H7 (cell line): ENCODE data around the gene COBL. TPM values are rescaled to one million over a fixed set of nuclear protein-coding genes. Genes with fewer than 3 reads are reported as not detected.

Experiments used
- DNase-seq: peaks from one replicate; pipeline ENCODE4 v3.0.0; 2012
- H3K27me3 ChIP-seq: 2 replicates; pipeline ENCODE4 v1.6.0; 2011; ENCODE audit warnings: mild to moderate bottlenecking, low read length; ENCODE audit not compliant: control insufficient read depth, insufficient read depth
- H3K36me3 ChIP-seq: replicated peaks from 2 replicates; pipeline ENCODE4 v1.5.1; 2011; ENCODE audit warnings: low read length; ENCODE audit not compliant: control insufficient read depth, insufficient read depth
- H3K4me3 ChIP-seq: 2 replicates; pipeline ENCODE4 v1.5.1; 2011; ENCODE audit warnings: low read depth, mild to moderate bottlenecking, control low read depth, low read length, moderate library complexity; ENCODE audit not compliant: insufficient read depth
- total RNA-seq: library from RNA; depleted of rRNA; stranded (reverse); fragments of >200 nt; shearing (Covaris generic); gene quantifications from 2 replicates; pipeline ENCODE4 v1.2.3, GENCODE V29; 2014

The COBL gene
- total RNA-seq, 1 experiment from 2014 or later = 4.6 TPM

DNA sequence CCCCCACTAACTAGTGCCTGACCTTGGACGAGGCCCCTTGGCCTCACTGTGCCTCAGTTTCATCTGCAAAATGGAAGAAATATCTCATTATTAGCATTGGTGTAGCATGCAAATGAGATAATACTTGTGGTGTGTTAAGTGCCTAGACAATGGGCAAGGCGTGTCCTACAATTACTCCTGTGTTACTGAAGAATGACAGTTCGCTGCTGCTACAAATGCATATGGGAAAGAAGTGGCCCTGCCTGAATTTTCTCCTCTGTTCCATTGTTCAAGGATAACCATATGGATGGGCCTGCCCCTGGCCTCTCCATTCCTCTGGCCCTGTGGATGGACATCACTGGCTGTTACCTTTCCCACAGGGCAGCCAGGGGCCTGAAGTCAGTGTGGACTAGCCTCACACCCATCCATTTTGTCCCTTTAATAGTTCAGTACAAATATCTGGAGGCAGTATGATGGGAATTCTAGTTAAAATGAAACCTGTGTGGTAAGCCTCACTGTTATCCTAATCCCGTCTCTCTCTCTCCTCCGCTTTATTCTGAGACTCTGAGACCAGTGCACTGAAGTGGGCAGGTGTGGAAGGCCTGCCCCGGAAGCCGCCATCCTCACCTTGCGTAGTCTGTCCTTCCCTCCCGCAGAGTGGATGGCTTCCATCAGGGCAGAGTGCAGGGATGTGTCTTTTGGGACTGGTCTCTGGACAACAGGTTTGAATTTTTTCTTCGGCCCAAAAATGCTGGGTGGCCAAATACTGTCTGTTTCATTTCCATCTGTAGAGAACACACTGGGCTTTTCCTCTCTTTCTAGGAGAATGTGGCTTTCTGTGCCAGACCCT is 289.3 kb downstream of the COBL start:
- no peak for DNase-seq
- no peaks in the 10 kb centered on the region for H3K27me3 ChIP-seq
- no peak overlapping the region for H3K4me3 ChIP-seq
- H3K36me3 ChIP-seq = peaks cover 19% of the 10 kb centered on the region

GRCh38 chr7:51026341-51026740 is 290.3 kb downstream of the COBL start:
- Histone ChIP-seq H3K36me3 (peaks cover 19% of the 10 kb centered on the region), H3K27me3 (no peaks in the 10 kb centered on the region), H3K4me3 (no peak overlapping the region)
- no peak for DNase-seq

DNA sequence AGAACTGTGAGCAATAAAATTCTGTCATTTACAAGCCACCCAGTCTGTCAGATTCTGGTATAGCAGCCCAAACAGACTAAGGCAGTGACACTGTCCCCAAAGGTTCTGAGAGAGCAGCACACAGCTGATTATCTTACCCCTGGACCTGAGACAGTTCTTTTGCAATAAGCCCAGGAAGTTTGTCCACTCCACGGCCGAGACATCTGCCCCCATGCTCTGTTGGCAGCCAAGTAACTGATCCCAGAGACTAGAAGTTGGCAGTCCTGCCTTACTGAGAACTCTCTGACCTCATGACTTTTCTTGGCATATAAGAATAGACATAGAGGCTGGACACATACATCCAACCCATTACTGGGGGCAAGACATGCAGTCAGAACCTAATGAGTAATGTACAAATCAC is 290.9 kb downstream of the COBL start:
- DNase-seq = no peak
- peaks cover 16% of the 10 kb centered on the region for H3K36me3 ChIP-seq

DNA sequence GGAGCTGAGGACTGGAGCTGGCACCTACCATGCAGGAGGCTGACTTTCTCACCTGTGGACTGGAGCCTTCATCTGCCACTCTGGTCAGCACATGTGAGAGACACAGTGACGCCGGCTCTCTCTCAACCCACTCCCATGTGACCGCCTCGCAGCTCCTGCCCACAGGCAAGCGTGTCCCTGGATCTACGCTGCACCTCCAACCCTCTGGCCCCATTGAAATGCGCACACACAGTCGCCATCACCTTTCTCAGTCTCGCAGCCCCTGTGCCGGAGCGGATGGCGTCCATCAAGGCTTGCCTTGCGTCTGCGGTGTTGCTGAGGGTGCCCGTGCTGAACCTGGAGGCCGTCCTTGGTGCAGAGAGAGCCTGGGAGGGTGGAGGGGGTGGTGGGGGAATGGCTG is 291.7 kb downstream of the COBL start:
- Histone ChIP-seq H3K36me3 (peaks cover 16% of the 10 kb centered on the region), H3K27me3 (no peaks in the 10 kb centered on the region), H3K4me3 (no peak overlapping the region)
- DNase-seq = no peak

More for the DNA sequence above, 290.9 kb downstream of the COBL start:
- Histone ChIP-seq H3K4me3 (no peak overlapping the region), H3K27me3 (no peaks in the 10 kb centered on the region)

DNA sequence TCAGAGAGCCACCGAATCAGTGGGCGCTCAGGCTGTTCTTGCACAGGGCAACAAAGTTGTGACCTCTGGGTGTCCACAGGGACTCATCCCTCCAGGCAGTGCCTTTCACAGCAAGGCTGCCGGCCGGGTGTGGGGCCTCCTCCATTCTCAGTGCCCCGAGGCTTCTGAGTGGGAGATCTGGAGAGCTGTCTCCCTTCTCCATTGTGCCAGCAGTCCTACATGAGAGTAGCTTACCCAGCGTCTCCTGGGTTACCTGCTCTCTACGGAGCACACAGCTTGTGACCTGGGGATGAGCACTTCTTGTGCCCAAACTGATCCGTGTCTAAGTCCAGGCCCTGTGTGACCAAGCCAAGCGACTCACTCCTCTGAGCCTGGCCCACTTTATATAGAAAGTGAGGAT is 293.1 kb downstream of the COBL start:
- no peak for DNase-seq
- Histone ChIP-seq H3K36me3 (peaks cover 9% of the 10 kb centered on the region), H3K27me3 (no peaks in the 10 kb centered on the region), H3K4me3 (no peak overlapping the region)

GRCh38 chr7:51022821-51023220 is 293.8 kb downstream of the COBL start:
- no peak overlapping the region for H3K4me3 ChIP-seq
- no peak for DNase-seq
- no peaks in the 10 kb centered on the region for H3K27me3 ChIP-seq
- H3K36me3 ChIP-seq = peaks cover 6% of the 10 kb centered on the region

DNA sequence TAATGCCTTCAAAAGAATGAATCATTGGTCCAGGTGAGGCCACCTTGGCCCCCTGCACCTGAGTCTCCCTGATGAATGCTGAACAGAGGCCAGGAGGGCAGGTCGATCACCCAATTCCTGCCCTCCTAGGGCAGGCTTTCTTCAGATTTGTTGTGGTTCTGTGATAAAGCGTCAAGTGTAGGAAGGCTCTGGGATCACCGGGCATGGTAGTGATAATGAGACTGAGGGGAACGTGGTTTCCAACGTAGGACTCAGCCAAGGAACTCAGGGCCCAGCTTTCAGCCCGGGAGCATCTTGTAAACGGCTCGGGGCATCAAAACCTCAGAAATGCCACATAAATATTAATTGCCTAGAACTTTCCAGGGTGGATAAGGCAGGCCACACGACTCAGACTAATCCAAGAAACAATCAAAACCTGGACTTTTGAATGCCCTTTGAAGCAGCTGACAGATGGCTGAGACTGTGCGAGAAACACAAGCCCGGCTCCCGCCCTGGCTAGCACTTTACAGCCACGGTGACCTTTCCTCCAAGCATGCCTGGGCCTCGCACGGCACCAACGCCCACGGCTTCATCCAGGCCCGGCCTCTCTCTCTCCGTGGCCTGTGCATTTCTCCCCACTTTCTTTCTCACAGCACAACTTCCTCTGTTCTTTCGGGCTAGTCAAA is 294.6 kb downstream of the COBL start:
- peaks cover 6% of the 10 kb centered on the region for H3K36me3 ChIP-seq
- no peaks in the 10 kb centered on the region for H3K27me3 ChIP-seq
- H3K4me3 ChIP-seq = no peak overlapping the region
- DNase-seq = no peak

DNA sequence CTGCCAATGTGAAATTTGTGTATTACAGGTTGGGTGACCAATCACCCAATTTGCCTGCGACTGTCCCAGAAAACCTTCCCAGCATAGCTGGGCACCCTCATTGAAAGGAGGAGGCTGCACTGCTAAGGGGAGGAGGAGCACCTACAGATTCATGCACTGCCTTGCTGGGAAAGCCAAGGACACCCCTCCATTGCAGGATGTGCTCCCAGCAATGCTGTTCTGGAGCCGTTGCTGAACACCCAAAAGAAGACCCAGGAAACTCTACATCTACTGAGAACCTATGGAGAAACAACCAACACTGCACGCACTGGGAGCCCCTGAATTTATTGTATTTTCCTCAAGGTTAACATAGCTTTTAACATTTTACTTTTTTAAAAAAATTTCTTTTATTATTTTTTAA is 295.7 kb downstream of the COBL start:
- H3K4me3 ChIP-seq = no peak overlapping the region

GRCh38 chr7:51019891-51020870 is 296.4 kb downstream of the COBL start:
- Histone ChIP-seq H3K27me3 (no peaks in the 10 kb centered on the region), H3K36me3 (peaks cover 2% of the 10 kb centered on the region; the same call in 1 of the 2 replicates), H3K4me3 (no peak overlapping the region)
- no peak for DNase-seq

More for the DNA sequence above, 295.7 kb downstream of the COBL start:
- DNase-seq = no peak
- no peaks in the 10 kb centered on the region for H3K27me3 ChIP-seq
- H3K36me3 ChIP-seq = peaks cover 5% of the 10 kb centered on the region

- DNase-seq = peak; percentile 20
- no peak overlapping the region for H3K4me3 ChIP-seq
- H3K27me3 ChIP-seq = no peaks in the 10 kb centered on the region
- H3K36me3 ChIP-seq = no peaks in the 10 kb centered on the region; the same call in 1 of the 2 replicates
Measured at GRCh38 chr7:51019191-51019844, 297.3 kb downstream of the COBL start.

GRCh38 chr7:51017576-51018535 is 298.8 kb downstream of the COBL start:
- peak; percentile 21 for DNase-seq
- Histone ChIP-seq H3K27me3 (no peaks in the 10 kb centered on the region), H3K36me3 (no peaks in the 10 kb centered on the region; the same call in 1 of the 2 replicates), H3K4me3 (no peak overlapping the region)

GRCh38 chr7:51016546-51016945 is 300.1 kb downstream of the COBL start:
- Histone ChIP-seq H3K4me3 (no peak overlapping the region), H3K36me3 (no peaks in the 10 kb centered on the region; the same call in 1 of the 2 replicates), H3K27me3 (no peaks in the 10 kb centered on the region)
- peak; percentile 8 for DNase-seq

GRCh38 chr7:51015581-51015980 is 301.0 kb downstream of the COBL start:
- no peaks in the 10 kb centered on the region; the same call in 1 of the 2 replicates for H3K36me3 ChIP-seq
- H3K27me3 ChIP-seq = no peaks in the 10 kb centered on the region
- no peak for DNase-seq
- H3K4me3 ChIP-seq = no peak overlapping the region
